Dermis microvascular lymphatic vessel endothelial cell (primary cell): ENCODE measurements around the gene WNK2. TPM values are rescaled to one million over a fixed set of nuclear protein-coding genes. Genes with fewer than 3 reads are reported as not detected.
"Not testable (repeated sequence)": the region's sequence is repeated elsewhere in the genome, so short reads cannot be mapped to it uniquely, and the experiment has no call there.

Experiments
- DNase-seq, 2 donors: peaks; one replicate each; pipeline versions ENCODE4 v3.0.0 to v3.0.0-alpha.2; 2010; ENCODE audit warnings: low read depth in 2 of 2
- total RNA-seq: library from RNA; depleted of rRNA; stranded (reverse); fragments of >200 nt; gene quantifications from 2 replicates; pipeline ENCODE4 v1.2.1, GENCODE V29; 2014

WNK2 gene
- total RNA-seq, 1 donor from 2014 or later: under 0.01 TPM

DNA sequence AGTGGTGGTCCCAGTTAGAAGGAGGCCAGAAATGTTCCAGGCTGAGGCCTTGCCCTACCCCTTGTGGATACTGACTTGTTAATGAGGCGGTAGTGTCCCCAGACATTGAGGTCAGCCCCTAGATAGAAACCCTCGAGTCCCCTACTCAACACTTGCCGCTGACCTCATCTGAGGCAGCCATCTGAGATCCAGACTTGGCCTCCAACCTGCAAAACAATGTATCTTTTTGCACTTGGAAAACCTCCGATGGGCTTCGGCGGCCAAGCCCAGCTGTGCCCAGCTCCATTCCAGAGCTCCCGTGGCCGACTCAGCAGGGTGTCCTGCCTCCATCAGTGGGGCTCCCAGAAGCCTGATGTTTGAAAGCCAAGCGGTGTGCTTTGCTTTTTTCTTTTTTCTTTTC is 122.1 kb downstream of the WNK2 start:
- no peak for DNase-seq

DNA sequence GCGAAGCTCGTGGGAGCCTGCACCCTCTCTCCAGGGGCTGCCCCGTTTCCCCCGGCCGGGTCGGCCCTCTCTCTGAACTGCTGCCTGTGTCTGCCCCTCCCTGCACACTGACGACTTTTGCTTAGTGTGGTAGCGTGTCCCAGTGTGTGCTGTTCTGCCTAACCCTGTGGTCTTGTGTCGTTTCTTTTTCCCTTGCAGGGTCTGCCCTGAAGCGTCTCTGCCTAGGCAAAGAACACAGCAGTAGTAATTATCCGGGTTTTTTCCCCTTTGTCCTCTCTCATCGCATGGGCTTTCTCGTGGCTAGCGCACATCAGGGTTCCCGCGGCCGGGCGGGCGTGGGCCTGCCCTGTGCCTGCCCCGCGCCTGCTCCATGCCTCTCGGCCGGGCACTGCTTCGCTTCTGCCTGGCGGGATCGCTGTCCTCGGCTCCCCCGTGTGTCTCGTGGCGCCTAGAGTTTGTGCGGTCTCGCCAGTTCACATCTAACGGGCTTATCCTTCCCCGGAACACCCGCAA is 122.7 kb downstream of the WNK2 start:
- no peak for DNase-seq

DNA sequence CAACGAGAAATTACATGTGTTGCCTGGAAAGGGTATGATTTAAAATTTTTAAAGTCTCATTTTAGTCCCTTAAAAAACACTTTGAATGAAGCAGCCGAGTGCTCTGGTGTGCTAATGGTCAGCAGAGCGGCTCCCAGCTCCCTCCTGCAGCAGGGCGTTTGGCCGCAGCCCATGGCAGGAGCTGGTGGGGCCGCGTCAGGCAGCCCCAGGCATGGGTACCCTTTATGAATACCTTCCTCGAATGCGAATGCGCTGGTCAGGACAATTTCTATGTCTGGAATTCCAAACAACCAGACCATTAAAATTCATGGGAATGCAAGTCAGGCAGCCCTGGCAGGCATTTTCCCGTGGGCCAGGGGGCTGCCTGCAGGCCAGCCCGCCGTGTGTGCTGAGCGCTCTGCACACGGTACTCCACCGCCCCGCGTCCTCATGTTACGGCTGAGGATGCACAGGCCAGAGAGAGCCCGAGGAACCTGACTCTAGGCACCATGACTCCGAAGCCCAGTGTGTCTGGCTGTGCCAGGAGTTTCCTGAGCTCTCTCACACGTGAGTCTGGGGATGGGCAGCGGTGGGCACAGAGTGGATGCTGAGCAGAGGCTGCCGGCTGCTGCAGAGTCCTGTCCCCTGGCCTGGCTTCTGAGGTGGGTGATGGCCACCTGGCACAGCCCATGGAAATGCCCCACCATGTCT is 123.7 kb downstream of the WNK2 start:
- no peak for DNase-seq

DNA sequence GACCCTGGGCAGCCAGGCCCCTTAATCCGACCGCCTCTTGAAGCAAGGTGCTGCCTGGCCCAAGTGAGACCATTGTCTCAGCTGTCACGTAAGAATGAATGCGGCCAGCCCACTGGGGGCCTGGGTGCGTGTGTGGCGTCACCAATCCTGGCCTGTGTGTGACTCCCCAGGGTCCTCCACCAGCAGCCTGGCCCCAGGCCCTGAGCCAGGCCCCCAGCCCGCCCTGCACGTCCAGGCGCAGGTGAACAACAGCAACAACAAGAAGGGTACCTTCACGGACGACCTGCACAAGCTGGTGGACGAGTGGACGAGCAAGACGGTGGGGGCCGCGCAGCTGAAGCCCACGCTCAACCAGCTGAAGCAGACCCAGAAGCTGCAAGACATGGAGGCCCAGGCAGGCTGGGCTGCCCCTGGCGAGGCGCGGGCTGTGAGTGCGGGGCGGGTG is 124.2 kb downstream of the WNK2 start:
- no peak for DNase-seq

DNA sequence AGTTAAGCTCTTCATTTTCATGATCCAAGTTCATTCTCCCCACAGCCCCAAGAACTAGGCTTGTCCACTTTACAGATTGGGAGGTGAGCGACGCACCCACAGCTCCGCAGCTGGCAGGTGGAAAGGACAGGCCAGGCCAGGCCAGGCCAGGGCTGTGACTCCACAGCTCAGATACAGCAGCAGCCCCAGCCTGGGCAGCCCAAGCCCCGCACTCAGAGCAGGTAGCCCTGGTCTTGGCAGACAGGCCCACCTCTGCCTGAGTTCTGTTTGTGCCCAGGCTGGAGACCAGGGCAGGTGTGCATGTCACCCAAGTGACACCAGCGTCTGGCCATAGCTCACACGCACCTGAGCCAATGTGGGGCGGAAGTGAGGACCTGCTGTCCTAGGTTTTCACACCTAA is 124.7 kb downstream of the WNK2 start:
- no peak for DNase-seq

DNA sequence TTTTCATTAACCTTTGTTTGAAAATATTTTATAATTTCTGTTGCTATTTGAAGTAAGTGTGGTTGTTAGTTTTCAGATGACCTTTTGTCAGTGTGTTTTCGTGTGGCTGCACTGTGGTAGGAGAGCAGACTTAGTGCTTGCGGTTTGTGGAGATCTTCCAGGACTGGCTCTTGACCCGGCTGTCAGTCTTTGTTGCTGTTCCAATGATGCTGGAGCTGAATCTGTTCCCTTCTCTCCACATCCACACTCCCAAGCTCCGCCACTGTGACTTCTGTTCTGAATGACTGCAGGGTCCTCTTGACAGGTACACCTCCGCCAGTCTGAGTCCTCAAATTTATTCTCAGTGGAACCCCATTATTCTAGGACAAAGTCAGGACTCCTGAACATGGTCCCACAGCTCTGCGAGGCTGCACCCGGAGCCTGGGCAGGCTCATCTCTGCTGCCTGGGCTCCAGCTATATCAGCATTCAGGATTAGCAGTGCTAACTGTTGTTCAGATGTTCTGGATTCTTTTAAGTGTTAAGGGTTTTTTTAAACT is 126.0 kb downstream of the WNK2 start:
- no peak for DNase-seq

DNA sequence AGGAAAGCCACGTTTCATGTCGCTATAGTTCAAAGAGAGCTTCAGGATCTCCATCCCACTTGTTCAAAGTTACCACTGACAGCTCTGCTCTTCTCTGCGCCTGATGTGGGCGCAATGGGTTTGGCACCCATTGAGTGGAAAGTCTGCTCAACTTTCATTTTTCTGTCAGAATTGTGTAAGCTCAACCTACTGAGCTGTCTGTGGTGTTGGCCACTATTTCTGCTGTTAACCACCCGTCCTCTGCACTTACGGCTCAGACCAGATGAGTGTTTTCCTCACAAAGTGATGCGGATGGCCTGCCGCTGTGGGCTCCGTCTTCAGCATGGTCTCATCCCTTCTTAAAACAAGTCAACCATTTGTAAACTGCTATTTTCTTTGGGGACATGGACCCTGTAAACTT is 131.2 kb downstream of the WNK2 start:
- DNase-seq: no peak

DNA sequence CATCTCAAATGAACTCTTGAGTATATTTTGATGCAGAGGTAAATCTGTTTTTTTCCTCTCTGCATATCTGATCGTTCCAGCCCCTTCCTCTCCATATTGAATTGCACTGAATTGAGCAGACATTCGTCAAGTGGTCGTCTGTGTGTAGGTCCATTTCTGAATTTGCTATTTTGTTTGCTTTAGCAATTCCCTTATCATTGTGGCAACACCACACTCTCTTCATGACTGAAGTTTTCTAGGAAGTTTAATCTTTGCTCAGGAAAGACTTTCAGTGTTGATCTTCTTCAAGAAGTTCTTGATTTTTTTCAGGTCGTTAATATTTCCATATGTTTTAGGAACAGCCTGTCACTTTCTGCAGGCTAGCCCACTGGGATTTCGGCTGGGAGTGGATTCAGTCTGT is 132.0 kb downstream of the WNK2 start:
- no peak for DNase-seq

DNA sequence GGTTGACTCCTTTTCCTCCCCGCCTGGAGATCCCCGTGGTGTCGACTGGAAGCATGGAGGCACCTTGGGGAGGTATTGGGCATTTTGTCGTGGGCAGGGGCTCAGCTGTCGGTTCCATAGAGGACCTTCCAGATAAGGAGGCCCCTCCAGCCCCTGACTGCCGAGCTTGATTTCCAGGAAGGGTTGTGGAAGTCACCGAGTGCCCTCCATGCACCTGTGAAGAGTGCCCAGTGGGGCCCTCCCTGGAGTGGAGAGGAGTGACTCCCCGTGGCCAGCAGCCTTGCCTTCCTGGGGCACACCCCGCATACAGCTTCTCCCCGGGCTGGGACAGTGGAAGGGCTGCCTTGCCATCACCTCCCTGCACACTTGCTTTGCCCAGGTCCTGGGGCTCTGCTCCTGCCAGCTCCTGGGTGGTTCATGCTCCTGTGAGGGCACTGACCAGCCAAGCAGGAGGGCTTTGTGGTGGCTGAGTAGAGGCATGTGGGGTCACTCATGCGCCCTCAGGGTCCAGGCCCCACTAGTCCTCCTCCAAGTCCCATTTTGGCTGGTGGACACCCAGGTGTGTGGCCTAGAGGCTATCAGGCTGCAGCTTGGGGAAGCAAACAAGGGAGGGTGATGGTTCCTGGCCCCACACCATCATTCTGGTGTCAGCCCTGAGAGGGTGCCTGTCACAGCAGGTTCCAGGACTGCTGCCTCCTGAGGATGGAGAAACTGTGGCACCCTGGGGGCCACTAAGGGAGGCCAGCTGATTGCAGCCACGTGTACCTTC is 133.0 kb downstream of the WNK2 start:
- no peak for DNase-seq

DNA sequence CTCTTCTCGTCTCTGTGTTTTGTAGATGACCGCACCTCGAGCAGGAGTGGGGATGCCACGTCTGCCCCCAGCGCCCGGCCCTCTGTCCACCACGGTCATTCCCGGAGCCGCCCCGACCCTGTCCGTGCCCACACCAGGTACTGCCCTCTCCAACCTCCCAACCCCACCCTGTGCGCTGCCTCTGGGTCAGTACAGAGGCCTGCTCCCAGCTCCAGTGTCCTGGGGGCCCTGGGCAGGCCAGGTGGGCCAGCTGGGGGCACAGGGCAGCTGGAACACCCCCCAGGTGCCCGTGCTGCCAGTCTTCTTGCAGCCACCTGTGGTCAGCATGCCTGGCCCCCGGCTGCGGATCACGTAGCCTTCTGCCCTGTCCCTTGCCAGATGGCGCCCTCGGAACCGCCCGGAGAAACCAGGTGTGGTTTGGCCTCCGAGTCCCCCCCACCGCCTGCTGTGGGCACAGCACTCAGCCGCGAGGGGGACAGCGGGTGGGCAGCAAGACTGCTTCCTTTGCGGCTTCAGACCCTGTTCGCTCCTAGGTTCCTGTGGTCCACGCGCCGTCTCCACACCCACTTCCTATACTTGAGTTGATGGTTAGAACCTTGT is 133.7 kb downstream of the WNK2 start:
- no peak for DNase-seq

DNA sequence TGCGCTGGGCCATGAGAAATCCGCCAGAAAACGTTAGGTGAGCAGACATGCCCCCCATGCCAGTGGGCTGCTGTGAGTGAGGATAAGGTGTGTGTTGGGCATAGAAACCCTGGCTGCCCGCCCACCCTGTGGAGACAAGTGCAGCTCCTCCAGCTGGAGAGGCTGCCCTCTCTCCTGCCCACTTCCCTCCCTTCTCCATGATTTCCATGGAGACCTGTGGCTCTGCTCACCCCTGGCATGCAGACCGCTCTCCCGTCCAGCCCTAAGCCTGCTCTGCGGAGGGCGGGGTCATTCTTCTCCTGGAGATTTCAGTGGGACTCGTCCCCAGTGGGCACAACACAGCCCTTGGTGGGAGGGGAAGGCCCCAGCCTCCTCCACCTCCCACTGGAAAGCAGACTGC is 134.5 kb downstream of the WNK2 start:
- no peak for DNase-seq

DNA sequence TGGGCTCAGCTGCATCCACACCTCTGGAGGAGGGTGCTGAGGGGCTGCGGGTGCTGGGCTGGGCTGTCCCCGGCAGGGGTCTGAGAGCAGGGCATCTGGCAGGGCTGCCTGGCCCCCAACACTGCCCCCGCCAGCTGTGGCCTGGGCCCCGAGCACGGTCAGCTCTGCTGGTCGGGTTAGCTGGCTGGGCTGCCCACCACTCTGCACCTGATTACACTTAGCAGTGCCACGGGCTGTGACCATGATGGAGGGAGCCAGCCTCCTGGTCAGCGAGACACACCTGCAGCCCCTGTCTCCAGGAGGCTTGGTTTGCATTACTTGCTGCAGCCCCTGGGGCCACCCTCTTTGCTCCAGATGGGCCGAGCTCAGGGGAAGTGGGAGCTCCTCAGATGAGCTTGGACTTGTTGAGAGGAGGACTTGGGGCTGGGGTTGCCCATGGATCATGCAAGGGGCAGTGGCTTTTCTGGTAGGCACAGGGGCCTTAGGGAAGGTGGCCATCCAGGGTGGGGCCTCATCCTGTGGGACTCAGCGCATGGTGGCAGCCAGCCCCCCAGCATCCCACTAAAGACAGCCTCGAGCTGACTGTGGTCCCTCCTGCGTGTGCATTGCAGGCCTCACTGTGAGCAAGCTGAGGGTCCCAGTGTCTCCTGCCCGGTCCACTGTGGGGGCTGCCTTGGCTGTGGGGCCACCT is 135.5 kb downstream of the WNK2 start:
- DNase-seq: no peak

DNA sequence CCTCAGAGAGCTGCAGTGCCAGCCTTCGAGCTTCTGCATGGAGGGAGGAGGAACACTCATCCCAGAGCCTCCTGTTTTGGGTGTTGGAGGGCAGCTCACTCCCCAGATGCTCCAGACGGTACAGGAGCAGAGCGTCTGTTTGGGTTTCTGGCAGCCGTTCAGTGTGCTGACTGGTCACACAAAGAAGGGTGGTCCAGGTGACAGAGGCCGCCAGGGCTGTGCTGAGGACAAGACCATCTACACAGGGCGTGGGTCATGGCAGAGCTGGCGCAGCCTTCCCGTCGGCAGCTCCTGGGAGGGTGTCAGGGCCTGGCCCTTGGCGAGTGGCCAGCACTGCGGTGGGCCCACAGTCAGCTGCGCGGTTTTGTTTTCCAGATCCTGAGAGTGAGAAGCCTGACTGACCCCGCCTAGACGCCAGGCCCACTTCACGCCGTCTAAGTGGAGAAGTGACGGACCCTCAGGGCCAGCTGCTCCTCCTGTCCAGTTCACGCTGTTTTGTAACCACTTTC is 136.1 kb downstream of the WNK2 start:
- no peak for DNase-seq

DNA sequence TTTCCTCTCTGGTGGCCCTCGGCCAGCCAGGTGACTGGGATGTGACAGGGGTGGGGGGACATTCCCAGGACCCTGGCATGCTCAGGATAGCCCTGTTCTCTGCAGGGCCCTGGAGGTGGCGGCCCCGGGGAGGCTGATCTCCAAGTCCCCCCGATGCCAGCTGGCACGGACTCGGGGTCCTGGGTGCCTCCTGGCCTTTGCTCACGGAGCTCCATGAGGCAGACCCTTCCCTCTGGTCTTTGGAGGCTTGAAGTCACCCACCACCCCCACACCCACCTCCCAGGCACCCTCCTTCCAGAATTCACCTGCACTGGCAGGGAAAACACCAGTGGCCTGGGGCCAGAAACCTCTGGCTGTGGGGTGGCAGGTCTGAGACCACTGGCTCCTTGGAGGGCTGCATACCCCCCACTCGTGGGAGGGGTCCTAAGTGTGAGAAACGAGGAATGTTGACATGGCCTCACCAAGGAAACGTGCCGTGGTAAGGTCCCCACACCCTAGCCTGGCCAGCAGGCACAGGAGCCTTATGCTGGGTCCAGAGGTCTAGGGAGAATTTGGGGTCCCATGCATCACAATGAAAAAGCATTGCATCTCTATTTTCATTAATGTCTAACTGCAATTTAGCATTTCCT is 136.8 kb downstream of the WNK2 start:
- DNase-seq: no peak

DNA sequence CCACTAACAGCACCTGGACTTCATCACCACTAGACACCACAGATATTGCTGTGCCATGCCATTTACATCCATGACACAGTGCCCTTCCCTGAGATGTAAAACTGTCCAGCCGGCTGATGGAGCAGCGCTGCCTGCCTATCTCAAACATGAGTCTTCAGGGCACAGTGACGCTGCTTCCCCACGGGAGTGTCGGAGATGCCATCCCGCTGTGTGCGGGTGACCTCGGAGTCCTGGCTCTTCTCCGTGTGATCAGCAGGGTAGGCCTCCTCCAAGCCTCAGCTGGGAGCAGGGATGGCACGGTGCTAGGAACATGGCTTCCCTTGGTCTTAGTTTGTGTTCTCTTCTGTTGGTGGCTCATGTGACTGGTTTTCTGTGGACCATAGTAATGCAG is 137.3 kb downstream of the WNK2 start:
- no peak for DNase-seq

DNA sequence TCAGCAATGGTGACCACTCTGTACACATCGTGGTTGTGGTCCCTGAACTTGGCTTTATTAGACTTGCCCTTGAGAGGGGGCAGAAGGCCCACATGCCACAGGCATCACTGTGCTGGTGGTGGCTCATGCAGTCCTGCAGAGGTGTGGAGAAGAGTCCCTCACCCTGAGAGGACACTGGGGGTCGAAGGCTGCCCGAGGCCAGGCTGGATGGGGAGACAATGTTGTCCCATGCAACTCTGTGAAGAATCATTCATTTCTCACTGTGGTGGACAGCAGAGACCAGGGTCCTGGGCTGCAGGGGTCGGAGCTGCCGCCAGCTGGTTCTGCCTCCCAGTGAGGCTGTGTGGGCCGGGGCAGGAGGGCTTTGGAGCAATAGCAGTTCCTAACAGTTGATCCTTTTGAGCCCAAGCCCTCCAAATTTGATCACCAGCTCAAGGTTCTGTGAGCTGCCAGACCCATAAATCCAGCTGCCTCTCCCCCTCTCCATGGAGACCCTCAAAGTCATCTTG is 139.6 kb downstream of the WNK2 start:
- DNase-seq: not testable (repeated sequence)

DNA sequence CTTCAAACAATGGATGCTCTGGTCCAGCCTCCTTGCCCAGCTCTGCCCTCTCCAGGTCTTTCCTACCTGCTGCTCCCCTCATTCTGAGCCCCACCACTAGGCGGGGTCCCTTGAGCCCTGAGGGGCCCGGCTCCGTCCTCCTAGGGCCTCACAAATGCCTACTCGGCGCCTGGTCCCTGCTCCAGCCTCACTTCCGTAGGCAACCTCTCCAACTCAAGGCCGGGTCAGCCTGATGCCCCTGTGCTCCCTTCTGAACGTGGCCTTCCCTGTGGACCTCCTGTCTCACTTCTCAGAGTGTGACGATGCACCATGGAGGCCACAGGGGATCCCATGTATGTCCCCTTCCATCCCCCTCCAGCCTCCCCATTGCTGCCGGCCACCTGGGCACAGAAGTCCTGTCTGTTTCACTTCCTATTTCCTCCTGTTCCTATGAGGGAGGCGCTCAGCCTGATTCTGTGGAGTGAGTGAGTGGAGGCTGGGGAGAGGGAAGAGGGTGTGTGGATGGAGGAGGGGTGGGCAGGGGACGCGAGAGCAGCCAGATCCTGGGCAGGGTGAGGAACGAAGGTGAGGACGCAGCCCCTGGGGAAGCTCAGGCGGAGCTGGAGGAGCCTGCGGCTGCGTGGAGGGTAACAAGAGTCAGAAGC is 140.4 kb downstream of the WNK2 start:
- no peak for DNase-seq

DNA sequence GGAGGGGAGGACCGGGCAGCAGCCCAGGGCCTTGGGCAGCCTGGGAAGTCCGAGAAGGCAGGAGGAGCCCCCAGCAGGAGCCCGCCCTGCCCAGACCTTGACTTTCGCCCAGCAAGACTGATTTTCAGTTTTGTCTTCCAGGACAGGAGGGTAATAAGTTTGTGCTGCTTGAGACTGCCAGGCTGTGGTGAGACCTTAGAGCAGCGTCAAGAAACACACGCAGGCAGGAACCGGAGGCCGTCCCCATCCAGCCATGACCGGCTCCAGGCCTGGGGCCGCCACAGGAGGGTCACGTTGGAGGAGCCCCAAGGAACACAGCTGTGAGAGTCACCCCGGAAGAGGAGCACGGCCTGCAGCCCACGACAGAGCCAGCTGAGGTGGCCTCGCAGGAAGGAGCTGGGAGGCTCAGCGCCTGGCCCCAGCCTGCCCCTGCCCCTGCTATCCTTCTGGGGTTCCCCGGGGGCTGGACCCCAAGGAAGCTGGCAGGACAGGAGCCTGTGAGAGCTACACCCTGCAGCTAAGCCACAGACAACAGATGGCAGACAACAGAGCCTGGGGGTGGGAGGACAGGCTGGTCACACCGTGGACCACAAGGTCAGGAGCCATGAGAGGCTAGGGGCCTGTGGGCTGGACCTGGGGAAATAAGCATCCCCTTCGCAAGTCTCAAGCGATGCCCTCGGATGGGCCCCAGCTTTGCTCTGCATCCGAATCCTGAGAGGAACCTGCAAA is 141.5 kb downstream of the WNK2 start:
- no peak for DNase-seq

DNA sequence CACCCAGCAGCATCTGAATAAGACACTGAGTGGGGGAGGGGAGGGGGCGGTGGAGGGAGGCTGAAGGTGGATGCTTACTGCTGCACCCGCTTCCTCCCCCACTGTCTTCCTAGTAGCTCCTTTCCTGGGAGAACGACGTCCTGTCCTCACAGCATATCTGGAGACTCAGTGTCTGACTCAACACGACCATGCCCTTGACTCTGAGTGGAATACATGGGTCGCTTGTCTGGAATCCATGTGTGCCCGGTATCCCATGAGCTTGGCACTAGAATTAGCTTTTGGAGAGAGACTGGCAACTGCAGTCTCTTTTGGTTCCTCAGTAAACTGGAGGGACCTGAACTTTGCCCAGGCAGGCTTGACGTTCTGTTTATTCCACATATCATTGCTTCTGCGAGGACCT is 142.1 kb downstream of the WNK2 start:
- DNase-seq: no peak

DNA sequence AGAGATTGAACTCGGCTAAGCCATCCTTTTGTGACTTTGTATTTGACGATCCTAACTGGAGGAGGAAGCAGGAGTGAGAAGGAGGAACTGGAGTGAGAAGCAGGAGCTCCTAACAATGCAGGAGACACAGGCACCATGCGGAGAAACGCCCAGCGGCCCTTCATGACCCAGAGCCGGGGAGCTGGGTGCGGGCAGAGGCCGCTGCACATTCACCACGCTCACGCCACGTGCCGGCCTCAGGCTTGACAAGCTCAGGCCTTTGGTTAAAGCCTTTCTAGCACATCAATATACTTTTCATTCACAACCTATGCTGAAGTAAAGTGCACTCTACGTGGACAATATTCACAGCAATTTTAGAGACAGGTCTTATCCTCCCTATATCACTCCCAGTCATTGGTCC is 142.7 kb downstream of the WNK2 start:
- no peak for DNase-seq
